ENCODE results near the gene NAA10.

The NAA10 gene

GRCh38 chrX:153883163-153883843 lies 51.5 kb downstream of the NAA10 start:
- no peak for DNase-seq

GRCh38 chrX:153882557-153882956 lies 52.3 kb downstream of the NAA10 start:
- no peak for DNase-seq

- no peak for DNase-seq
These were observed 52.7 kb downstream of the NAA10 start for GRCh38 chrX:153882086-153882498.

GRCh38 chrX:153881281-153881680 lies 53.6 kb downstream of the NAA10 start:
- DNase-seq, result no peak

- no peak for DNase-seq
These were observed 54.4 kb downstream of the NAA10 start for GRCh38 chrX:153880440-153880815.

- no peak for DNase-seq
These were observed 54.9 kb downstream of the NAA10 start for GRCh38 chrX:153879741-153880439.
